GM21423 (cell line): ENCODE measurements around the gene MTHFS.
"Not testable (repeated sequence)": the region's sequence is repeated elsewhere in the genome, so short reads cannot be mapped to it uniquely, and the experiment has no call there.

ENCODE experiments used
- ATAC-seq: cut with Tn5 transposase; IDR thresholded peaks from one replicate; pipeline ENCODE4 v1.9.1; 2021; ENCODE audit warnings: mild to moderate bottlenecking, moderate library complexity; ENCODE audit not compliant: unreplicated experiment

Gene MTHFS

GRCh38 chr15:79896634-79897379 is at the start of gene MTHFS:
Gene MTHFS, minus strand, starts transcription at chr15:79897014. Its CDS starts 26 bp downstream, at chr15:79896988.
- peak; percentile 69 for ATAC-seq

DNA sequence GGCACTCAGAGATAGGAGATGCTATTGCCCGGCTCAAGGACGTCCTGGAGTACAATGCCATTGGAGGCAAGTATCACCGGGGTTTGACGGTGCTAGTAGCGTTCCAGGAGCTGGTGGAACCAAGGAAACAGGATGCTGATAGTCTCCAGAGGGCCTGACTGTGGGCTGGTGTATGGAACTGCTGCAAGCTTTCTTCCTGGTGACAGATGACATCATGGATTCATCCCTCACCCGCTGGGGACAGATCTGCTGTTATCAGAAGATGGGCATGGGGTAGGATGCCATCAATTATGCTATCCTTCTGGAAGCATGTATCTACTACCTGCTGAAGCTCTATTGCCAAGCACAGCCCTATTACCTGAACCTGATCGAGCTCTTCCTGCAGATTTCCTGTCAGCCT is 47.8 kb upstream of the MTHFS start:
- no peak for ATAC-seq

- ATAC-seq: peak; percentile 87
Measured at GRCh38 chr15:79943820-79944219, 47.0 kb upstream of the MTHFS start.

DNA sequence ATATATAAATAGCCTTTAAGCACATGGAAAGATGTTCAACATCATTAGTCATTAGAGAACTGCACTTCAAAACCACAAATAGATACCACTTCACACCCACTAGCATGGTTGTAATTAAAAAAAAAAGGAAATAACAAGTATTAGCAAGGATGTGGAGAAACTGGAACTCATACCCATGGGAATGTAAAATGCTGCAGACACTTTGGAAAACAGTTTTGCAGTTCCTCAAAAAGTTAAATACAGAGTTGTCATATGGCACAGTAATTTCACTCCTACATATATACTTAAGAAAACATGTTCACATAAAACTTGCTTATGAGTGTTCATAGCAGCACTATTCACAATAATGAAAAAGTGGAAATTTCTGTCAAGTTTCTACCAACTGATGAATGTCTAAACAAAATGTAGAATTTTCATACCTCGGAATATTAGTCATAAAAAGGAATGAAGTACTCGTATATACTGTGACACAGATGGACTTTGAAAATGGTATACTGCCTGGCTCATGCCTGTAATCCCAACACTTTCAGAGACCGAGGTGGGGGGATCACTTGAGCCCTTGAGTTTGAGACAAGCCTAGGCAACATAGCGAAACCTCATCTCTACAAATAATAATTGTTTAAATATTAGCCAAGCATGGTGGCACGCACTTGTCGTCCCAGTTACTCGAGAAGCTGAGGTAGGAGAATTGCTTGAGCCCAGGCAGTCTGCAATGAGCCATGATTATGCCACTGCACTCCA is 46.1 kb upstream of the MTHFS start:
- ATAC-seq: no peak

- ATAC-seq: no peak
Measured at GRCh38 chr15:79939399-79939798, 42.6 kb upstream of the MTHFS start.

DNA sequence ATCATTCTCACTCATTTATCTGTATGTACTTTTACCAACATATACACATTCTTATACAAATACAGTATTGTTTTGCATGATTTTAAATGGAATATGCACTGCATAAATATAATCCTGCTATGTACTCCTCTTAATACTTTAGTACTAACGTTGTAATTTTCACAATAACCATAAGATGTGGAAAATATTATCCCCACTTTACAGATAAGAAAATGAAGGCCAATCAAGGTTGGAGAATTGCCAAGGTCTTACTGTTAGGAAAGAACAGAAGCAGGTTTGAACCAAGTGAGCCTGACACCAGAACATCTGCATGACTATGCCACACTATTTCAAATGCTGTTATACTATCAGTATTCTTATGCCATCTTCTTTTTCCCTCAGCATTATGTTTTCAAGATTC is 41.3 kb upstream of the MTHFS start:
- no peak for ATAC-seq

- not testable (repeated sequence) for ATAC-seq
Measured at GRCh38 chr15:79935556-79936201, 38.9 kb upstream of the MTHFS start.

DNA sequence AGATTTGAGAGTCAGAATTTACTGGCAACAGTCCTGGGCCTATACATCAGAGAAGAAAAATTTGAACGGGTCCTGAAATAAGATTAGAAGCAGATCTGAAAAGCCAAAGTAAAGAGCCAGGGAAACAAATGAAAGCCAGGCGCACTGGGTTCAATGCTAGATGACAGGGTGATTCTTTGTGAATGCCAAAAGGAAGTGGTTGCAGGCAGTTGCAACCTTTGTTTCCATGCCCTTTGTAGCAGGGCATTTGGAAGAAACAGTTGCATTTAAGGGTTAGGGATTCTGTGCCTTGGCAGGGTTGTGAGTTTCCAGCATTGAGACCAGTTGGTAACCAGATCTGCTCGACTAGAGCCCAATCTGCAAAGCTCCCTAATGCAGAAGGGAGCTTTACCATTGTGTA is 36.4 kb upstream of the MTHFS start:
- no peak for ATAC-seq

DNA sequence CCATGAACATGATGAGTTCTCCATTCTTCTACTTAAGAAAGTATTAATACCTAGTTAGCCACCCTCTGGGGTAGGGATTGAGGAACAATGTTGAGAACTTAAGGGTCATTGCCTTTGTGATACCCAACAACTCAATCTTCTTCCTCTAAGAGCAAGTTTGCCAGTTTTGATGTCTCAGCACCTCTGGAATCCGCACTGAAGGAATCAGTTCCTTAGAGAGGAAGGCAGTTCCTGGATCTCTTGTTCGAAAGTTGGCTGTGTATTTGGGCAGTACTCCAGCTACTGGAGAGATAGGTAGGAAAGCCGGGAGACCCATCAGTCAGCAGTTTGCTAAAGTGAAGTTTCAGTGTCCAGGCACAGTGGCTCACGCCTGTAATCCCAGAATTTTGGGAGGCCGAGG is 35.6 kb upstream of the MTHFS start:
- no peak for ATAC-seq

DNA sequence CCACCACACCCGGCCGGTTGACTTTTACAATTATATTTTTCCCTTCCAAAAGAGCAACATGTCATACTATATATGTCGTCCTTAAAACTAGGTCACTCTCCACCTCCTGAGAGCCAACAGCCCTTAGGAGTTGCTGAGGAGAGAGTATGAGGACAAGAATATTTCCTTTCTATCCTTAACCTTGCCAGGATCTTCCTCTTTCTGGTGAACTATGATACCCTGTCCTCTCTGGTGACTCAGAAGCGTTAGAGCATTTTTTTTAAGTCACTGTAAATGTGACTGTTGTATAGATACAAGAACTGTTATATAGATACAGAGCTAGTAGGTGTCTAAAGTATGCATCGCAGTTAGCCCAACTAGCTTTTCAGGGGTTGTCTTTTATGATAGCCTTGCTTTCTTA is 33.7 kb upstream of the MTHFS start:
- no peak for ATAC-seq

GRCh38 chr15:79929412-79929811 is 32.6 kb upstream of the MTHFS start:
- ATAC-seq: no peak

DNA sequence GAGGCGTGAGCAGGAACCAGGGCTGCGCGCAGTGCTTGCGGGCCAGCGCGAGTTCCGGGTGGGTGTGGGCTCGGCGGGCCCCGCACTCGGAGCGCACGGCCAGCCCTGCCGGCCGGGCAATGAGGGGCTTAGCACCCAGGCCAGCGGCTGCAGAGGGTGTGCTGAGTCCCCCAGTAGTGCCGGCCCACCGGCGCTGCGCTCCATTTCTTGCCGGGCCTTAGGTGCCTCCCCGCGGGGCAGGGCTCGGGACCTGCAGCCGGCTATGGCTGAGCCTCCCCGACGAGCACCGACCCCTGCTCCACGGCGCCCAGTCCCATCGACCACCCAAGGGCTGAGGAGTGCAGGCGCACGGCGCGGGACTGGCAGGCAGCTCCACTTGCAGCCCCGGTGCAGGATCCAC is 29.3 kb upstream of the MTHFS start:
- not testable (repeated sequence) for ATAC-seq

- ATAC-seq: no peak
Measured at GRCh38 chr15:79924379-79924778, 27.6 kb upstream of the MTHFS start.

GRCh38 chr15:79923515-79924169 is 26.8 kb upstream of the MTHFS start:
- peak; percentile 97 for ATAC-seq

- ATAC-seq: peak; percentile 34
Measured at GRCh38 chr15:79923079-79923514, 26.3 kb upstream of the MTHFS start.

DNA sequence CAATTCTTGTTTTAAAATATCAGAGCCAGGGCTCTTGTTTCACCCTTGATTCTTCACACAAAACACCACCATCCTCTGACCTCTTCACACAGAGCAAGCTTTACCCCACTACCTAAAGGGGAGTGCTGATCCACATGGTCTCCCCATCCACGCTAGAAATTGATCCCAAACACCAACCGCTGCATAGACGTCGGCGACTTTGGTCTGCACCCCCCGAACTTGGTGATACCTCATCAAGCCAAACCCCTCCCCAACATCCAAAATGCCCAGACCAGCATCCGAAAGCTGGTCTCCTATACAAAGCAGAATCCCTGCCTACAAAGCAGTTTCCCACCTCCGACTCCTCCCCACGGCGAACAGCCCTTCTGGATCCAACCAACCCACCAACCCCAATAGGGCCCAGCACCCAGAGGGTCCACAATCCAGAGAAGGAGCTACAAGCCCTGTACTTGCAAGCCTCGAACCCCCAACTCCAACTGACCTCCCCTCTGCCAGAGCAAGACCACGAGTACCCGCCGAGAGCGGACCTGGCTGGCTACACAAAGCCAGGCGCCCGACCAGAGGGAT is 25.8 kb upstream of the MTHFS start:
- ATAC-seq: no peak

DNA sequence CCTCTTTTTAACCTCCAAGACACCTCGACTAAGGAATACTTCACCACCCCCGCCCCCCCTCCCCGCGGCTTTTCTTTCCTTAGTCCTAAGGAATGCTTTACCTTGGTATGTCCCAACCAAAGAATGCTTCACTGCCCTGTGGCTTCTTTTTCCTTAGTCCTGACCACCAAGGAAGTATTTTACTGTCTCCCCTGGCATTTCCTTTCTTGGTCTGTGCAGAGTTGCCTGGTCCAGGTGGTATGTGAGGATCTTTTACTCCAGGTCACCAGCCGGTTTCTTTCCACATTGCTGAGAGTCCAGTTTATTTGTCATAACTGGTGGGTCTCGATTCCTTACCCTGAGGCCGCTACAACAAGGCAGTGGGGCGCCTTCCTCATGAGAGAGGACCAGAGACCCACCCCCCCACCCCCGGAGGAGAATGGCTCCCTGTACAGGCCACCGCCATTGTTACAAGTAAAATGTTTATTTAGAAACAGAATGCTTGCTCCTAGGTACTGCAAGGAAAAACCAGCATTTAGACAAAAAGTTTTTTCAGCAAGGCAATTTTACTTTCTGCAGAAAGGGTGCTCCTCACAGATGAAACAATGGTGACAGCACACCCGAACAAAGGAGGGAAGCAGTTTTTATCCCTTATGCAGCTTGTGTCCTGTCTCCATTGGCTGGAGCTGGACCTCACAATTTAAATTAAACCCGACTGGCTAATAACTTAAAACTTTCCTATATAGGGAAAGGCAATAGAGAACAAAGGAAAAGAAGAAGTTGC is 23.1 kb upstream of the MTHFS start:
- ATAC-seq: no peak

DNA sequence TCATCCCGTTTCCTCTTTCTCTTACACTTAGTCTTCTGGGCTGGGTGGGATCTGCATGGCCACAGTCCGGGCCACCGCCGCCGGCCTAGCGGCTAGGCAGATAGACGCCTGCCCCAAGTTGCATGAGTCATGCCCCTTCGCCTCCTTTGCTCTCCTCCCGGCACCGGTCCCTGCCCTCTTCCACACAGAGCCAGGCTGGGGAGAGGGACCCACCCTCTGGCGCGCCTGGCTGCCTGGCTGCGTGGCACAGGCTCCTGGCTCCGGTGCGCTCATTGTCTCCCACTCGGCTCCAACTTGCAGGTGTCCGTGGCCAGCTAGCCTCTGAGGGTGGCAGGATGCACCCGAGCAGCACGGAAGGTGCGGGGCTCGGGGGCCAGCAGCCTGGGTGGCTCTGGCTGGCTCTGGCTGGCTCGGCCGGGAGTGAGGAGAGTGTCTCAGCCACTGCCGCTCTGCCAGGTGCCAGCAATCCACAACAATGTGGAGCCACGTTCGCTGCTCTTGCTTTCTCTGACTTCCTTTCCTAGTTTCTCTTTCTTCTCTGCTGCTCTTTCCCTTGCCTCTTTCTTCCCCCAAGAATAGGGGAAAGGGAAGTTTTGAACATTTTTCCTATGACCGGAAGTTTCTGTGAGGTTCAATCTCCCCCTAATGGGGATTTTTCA is 22.4 kb upstream of the MTHFS start:
- no peak for ATAC-seq

- ATAC-seq: no peak
Measured at GRCh38 chr15:79918278-79918677, 21.5 kb upstream of the MTHFS start.
